ENCODE measurements around the gene TCF7L2.

DNA sequence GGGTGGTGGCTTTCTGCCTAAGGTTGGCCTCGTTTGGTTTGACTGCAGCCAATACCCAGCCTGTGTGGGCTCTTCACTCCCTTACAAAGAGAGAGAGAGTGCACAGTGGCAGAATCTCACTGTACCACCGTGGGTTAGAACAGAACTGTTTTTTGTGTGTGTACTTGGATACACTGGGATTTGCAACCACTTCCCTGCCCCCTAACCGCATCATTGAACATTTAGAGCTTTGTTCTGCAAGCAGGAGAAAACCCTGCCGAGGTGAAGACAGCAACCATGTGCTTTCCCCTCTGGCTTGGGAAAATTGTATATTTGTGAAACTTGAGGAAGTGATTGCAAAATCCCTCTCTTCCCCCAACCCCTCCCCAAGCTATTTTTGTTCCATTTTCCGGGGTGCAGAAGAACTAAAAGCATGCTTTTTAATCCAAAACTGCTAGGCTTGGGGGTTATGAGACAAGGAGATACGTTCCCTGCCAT is 201.2 kb downstream of the TCF7L2 start:
- no peak for TF ChIP-seq EZH2 (IDR thresholded peaks at IDR 0.05; ENCODE audit: low read depth)
- TF ChIP-seq, protein P1, sequence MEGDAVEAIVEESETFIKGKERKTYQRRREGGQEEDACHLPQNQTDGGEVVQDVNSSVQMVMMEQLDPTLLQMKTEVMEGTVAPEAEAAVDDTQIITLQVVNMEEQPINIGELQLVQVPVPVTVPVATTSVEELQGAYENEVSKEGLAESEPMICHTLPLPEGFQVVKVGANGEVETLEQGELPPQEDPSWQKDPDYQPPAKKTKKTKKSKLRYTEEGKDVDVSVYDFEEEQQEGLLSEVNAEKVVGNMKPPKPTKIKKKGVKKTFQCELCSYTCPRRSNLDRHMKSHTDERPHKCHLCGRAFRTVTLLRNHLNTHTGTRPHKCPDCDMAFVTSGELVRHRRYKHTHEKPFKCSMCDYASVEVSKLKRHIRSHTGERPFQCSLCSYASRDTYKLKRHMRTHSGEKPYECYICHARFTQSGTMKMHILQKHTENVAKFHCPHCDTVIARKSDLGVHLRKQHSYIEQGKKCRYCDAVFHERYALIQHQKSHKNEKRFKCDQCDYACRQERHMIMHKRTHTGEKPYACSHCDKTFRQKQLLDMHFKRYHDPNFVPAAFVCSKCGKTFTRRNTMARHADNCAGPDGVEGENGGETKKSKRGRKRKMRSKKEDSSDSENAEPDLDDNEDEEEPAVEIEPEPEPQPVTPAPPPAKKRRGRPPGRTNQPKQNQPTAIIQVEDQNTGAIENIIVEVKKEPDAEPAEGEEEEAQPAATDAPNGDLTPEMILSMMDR (conservative IDR thresholded peaks at IDR 0.05): no peak
